Measurements from ENCODE around the gene GGNBP2.

GGNBP2 gene

GRCh38 chr17:36501351-36501750 lies 43.4 kb upstream of the GGNBP2 start:
- H3K4me3 ChIP-seq = no peak overlapping the region
- no peak overlapping the region for H3K27ac ChIP-seq
- DNase-seq (ENCODE audit: low spot score) = no peak
- TF ChIP-seq, protein P1, sequence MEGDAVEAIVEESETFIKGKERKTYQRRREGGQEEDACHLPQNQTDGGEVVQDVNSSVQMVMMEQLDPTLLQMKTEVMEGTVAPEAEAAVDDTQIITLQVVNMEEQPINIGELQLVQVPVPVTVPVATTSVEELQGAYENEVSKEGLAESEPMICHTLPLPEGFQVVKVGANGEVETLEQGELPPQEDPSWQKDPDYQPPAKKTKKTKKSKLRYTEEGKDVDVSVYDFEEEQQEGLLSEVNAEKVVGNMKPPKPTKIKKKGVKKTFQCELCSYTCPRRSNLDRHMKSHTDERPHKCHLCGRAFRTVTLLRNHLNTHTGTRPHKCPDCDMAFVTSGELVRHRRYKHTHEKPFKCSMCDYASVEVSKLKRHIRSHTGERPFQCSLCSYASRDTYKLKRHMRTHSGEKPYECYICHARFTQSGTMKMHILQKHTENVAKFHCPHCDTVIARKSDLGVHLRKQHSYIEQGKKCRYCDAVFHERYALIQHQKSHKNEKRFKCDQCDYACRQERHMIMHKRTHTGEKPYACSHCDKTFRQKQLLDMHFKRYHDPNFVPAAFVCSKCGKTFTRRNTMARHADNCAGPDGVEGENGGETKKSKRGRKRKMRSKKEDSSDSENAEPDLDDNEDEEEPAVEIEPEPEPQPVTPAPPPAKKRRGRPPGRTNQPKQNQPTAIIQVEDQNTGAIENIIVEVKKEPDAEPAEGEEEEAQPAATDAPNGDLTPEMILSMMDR (IDR thresholded peaks at IDR 0.05) = no peak

GRCh38 chr17:36501963-36502362 lies 42.8 kb upstream of the GGNBP2 start:
- H3K27ac ChIP-seq = no peak overlapping the region
- H3K4me3 ChIP-seq = no peak overlapping the region
- TF ChIP-seq, protein P1 (IDR thresholded peaks at IDR 0.05) = no peak
- no peak for DNase-seq (ENCODE audit: low spot score)

- DNase-seq (ENCODE audit: low spot score) = no peak
Observed at GRCh38 chr17:36503456-36504155, 41.1 kb upstream of the GGNBP2 start.

GRCh38 chr17:36504156-36504545 lies 40.6 kb upstream of the GGNBP2 start:
- H3K4me3 ChIP-seq = no peak overlapping the region
- no peak for DNase-seq (ENCODE audit: low spot score)
- no peak overlapping the region for H3K27ac ChIP-seq
- TF ChIP-seq, protein P1 (IDR thresholded peaks at IDR 0.05) = no peak

More at GRCh38 chr17:36503456-36504155, 41.1 kb upstream of the GGNBP2 start:
- no peak overlapping the region for H3K4me3 ChIP-seq
- H3K27ac ChIP-seq = no peak overlapping the region
- TF ChIP-seq, protein P1 (IDR thresholded peaks at IDR 0.05) = no peak

DNA sequence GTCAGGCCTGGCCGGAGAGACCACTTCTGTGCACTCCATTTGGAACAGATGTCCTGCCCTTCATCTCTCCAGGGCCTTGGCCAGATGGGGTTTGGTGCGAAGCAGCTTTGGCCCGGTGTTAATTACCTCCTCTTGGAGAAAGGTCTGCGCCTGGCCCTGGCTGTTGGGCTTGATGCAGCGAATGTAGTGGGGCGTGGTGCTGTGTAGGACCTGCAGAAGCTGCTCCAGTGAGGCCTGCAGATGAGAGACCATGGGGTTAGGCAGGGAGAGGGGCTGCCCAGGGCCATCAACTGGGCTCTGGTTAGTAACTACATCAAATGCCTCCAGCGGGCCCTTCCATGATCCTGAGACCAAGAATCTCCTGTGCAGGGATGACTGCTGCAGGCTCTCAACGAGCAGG lies 39.5 kb upstream of the GGNBP2 start:
- H3K27ac ChIP-seq = no peak overlapping the region
- no peak for DNase-seq (ENCODE audit: low spot score)
- TF ChIP-seq, protein P1 (IDR thresholded peaks at IDR 0.05) = no peak
- H3K4me3 ChIP-seq = no peak overlapping the region

DNA sequence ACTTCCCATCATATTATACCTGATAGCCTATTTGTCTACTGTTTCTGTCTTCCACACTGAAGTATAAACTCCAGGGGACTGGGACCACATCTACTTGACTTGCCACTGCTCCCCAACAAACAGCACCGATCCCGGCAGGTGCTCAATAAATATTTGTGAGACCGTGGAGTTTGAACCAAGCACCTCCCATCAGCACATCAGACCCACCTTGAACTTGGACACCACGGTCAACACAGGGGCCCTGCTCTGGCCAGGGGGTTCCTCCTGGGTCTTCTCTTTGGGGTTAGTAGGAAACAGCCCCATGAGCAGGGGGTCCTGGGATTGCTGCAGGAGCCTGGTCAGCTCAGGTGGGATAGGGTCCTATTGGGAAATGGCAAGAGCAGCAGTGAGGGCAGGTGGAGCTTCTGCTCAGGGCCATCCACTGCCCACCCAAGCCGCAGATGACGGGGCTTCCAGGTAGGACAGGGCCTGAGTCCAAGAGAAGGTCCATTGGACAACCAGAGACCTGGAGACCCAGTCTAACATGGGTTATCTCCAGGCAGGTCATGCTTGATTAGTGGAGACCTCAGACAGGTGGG lies 38.4 kb upstream of the GGNBP2 start:
- Histone ChIP-seq H3K27ac (no peak overlapping the region), H3K4me3 (no peak overlapping the region)
- DNase-seq (ENCODE audit: low spot score) = no peak
- TF ChIP-seq, protein P1 (IDR thresholded peaks at IDR 0.05) = no peak

GRCh38 chr17:36506831-36507230 lies 37.9 kb upstream of the GGNBP2 start:
- no peak for DNase-seq (ENCODE audit: low spot score)
- Histone ChIP-seq H3K27ac (no peak overlapping the region), H3K4me3 (no peak overlapping the region)
- TF ChIP-seq, protein P1 (IDR thresholded peaks at IDR 0.05) = no peak
